Stimulated activated naive CD4-positive, alpha-beta T cell (primary cell): ENCODE data around the gene CHD1L.
"Not testable (repeated sequence)": the region's sequence is repeated elsewhere in the genome, so short reads cannot be mapped to it uniquely, and the experiment has no call there.

Experiments
- DNase-seq, 6 experiments: peaks; one replicate each; lab custom pipeline; 2025; lab: John Stamatoyannopoulos, UW

CHD1L gene

GRCh38 chr1:147242449-147243227, at the start of gene CHD1L:
TSS of gene CHD1L (plus strand) at chr1:147242684. CDS start at chr1:147242704, 20 bp downstream.
- peak; percentile 81 to 92 (median 86) for DNase-seq

GRCh38 chr1:147197324-147197723, 45.2 kb upstream of the CHD1L start:
- not testable (repeated sequence) for DNase-seq

GRCh38 chr1:147201276-147201675, 41.2 kb upstream of the CHD1L start:
- no peak for DNase-seq

- no peak for DNase-seq
Measured at GRCh38 chr1:147201786-147202185, 40.7 kb upstream of the CHD1L start.

- no peak for DNase-seq
Measured at GRCh38 chr1:147202576-147202975, 39.9 kb upstream of the CHD1L start.

GRCh38 chr1:147204080-147204479, 38.4 kb upstream of the CHD1L start:
- no peak for DNase-seq

GRCh38 chr1:147207192-147207591, 35.3 kb upstream of the CHD1L start:
- DNase-seq: no peak

- no peak for DNase-seq
Measured at GRCh38 chr1:147208619-147209018, 33.9 kb upstream of the CHD1L start.

- DNase-seq: no peak
Measured at GRCh38 chr1:147209825-147210821, 32.4 kb upstream of the CHD1L start.

- DNase-seq: no peak
Measured at GRCh38 chr1:147210987-147211386, 31.5 kb upstream of the CHD1L start.

- DNase-seq: no peak
Measured at GRCh38 chr1:147211577-147211976, 30.9 kb upstream of the CHD1L start.

GRCh38 chr1:147213271-147213670, 29.2 kb upstream of the CHD1L start:
- DNase-seq: no peak

- no peak for DNase-seq
Measured at GRCh38 chr1:147214325-147214724, 28.2 kb upstream of the CHD1L start.

GRCh38 chr1:147214842-147215539, 27.5 kb upstream of the CHD1L start:
- DNase-seq: no peak

GRCh38 chr1:147215540-147215916, 27.0 kb upstream of the CHD1L start:
- DNase-seq: no peak

- DNase-seq: no peak
Measured at GRCh38 chr1:147216124-147216523, 26.4 kb upstream of the CHD1L start.

- DNase-seq: no peak
Measured at GRCh38 chr1:147217141-147217540, 25.3 kb upstream of the CHD1L start.

GRCh38 chr1:147218606-147219005, 23.9 kb upstream of the CHD1L start:
- no peak for DNase-seq

- no peak for DNase-seq
Measured at GRCh38 chr1:147223740-147224615, 18.5 kb upstream of the CHD1L start.

- DNase-seq: peak in 5 of 6 experiments; percentile 18 to 28 (median 25)
Measured at GRCh38 chr1:147225193-147225730, 17.2 kb upstream of the CHD1L start, which contains the start of gene FMO5. TSS of gene FMO5 (minus strand) at chr1:147225339. CDS start at chr1:147225029, 310 bp downstream.

- not testable (repeated sequence) for DNase-seq
Measured at GRCh38 chr1:147231032-147231431, 11.5 kb upstream of the CHD1L start.
